ENCODE data around the gene FAM107A. TPM values are rescaled to one million over a fixed set of nuclear protein-coding genes. Genes with fewer than 3 reads are reported as not detected.

Gene FAM107A
- total and polyA plus RNA-seq, 9 of the 15 experiments (the other 6 are each of a cell fraction or from before 2014, with no cell fraction given): 0.07 TPM; not detected in 8

- TF ChIP-seq GATAD2B (IDR thresholded peaks at IDR 0.05; ENCODE audit: borderline replicate concordance) (no peak), HNRNPLL (IDR thresholded peaks at IDR 0.05; ENCODE audit: low read depth, low read length, poor library complexity, severe bottlenecking) (no peak), PTTG1 (tag; IDR thresholded peaks at IDR 0.05; ENCODE audit: low read depth) (no peak), SREBF1 (IDR thresholded peaks at IDR 0.05; ENCODE audit: borderline replicate concordance, low read depth, low read length) (no peak), HCFC1 (IDR thresholded peaks at IDR 0.05; ENCODE audit: low read depth, low read length) (no peak), ZBTB2 (IDR thresholded peaks at IDR 0.05) (no peak), SIRT6 (IDR thresholded peaks at IDR 0.05; ENCODE audit: low read depth, low read length) (no peak), KLF13 (tag; IDR thresholded peaks at IDR 0.05; ENCODE audit: borderline replicate concordance, low read depth) (no peak), CREB5 (CRISPR knock-in tag; IDR thresholded peaks at IDR 0.05) (no peak), NR0B1 (IDR thresholded peaks at IDR 0.05; ENCODE audit: partially characterized antibody) (no peak), RCOR1 (IDR thresholded peaks at IDR 0.05; ENCODE audit: borderline replicate concordance in 1 of 2, low read depth in 2 of 2, low read length in 2 of 2) (peak in 1 of 2 experiments; percentile 66; a peak in 1 of 4 replicates), EWSR1 (IDR thresholded peaks at IDR 0.05; ENCODE audit: borderline replicate concordance, low read depth, partially characterized antibody) (no peak), SMARCA4 (IDR thresholded peaks at IDR 0.05) (peak; percentile 56; the same call in 1 of the 2 replicates), ZNF75A (CRISPR knock-in tag; IDR thresholded peaks at IDR 0.05) (no peak), BRD9 (IDR thresholded peaks at IDR 0.05; ENCODE audit: low read depth, partially characterized antibody) (no peak), KDM1A (IDR thresholded peaks at IDR 0.05) (peak; percentile 71 to 74), TCFL5 (CRISPR knock-in tag; conservative IDR thresholded peaks at IDR 0.05) (no peak)
- TF ChIP-seq, protein P1, sequence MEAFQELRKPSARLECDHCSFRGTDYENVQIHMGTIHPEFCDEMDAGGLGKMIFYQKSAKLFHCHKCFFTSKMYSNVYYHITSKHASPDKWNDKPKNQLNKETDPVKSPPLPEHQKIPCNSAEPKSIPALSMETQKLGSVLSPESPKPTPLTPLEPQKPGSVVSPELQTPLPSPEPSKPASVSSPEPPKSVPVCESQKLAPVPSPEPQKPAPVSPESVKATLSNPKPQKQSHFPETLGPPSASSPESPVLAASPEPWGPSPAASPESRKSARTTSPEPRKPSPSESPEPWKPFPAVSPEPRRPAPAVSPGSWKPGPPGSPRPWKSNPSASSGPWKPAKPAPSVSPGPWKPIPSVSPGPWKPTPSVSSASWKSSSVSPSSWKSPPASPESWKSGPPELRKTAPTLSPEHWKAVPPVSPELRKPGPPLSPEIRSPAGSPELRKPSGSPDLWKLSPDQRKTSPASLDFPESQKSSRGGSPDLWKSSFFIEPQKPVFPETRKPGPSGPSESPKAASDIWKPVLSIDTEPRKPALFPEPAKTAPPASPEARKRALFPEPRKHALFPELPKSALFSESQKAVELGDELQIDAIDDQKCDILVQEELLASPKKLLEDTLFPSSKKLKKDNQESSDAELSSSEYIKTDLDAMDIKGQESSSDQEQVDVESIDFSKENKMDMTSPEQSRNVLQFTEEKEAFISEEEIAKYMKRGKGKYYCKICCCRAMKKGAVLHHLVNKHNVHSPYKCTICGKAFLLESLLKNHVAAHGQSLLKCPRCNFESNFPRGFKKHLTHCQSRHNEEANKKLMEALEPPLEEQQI (IDR thresholded peaks at IDR 0.05): no peak
Observed at GRCh38 chr3:58522759-58523425, 54.3 kb downstream of the FAM107A start (continued).
